ENCODE results near the gene MYH9. TPM values are rescaled to one million over a fixed set of nuclear protein-coding genes. Genes with fewer than 3 reads are reported as not detected.

MYH9 gene
- total and polyA plus RNA-seq, 2 donors (not counting 1 experiment from before 2014, with no cell fraction given), result 108 to 554 TPM

DNA sequence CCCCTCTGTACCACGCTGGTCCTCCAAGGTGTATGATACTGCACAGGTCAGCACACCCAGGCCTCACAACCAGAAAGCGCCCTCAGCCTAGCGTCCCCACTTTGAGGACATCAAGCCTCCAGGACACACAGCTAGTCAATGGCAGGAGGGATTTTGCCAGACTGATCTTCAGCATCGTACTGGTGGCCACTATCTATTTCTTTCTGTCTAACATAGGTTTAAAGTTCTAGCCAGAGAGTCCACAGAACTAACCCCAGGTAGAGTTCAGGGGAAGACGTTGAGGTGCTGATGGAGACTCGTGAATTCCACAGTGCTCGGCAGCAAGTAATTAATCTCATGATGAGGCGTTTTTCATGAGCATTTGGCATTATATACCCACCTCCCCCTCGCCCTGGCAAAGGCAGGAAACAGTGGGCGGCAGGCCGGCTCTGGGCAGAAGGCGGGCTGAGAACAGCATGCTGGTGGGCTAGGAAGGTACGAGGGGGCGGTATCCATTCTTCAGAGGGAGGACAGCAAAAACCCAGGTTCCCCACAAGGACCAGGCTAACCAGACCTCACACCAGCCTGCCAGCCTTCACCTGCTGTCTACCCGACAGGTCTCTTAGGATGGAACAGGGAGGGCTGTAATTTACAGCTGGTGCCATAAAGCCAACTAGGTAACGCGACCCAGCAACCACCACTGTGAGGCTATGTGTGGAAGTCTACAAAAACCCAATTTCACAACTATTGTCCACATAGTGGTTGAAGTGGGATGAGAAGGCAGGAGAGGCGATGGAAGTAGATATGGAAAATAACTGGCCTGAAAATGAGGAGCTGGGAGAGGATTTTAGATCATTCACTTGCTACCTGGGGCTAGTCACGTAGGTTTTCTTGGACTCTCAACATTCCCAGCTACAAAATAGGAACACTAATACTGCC lies 18.5 kb downstream of the MYH9 start:
- no peak for TF ChIP-seq EZH2 (IDR thresholded peaks at IDR 0.05; ENCODE audit: borderline replicate concordance, insufficient read depth, low read depth, low read length, poor library complexity, severe bottlenecking)
- TF ChIP-seq, protein P1, sequence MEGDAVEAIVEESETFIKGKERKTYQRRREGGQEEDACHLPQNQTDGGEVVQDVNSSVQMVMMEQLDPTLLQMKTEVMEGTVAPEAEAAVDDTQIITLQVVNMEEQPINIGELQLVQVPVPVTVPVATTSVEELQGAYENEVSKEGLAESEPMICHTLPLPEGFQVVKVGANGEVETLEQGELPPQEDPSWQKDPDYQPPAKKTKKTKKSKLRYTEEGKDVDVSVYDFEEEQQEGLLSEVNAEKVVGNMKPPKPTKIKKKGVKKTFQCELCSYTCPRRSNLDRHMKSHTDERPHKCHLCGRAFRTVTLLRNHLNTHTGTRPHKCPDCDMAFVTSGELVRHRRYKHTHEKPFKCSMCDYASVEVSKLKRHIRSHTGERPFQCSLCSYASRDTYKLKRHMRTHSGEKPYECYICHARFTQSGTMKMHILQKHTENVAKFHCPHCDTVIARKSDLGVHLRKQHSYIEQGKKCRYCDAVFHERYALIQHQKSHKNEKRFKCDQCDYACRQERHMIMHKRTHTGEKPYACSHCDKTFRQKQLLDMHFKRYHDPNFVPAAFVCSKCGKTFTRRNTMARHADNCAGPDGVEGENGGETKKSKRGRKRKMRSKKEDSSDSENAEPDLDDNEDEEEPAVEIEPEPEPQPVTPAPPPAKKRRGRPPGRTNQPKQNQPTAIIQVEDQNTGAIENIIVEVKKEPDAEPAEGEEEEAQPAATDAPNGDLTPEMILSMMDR (IDR thresholded peaks at IDR 0.05), result no peak
- Mint-ChIP-seq H3K4me1 (peaks cover 90% of the 10 kb centered on the region), H3K9me3 (ENCODE audit: insufficient read depth) (no peaks in the 10 kb centered on the region), H3K27me3 (no peaks in the 10 kb centered on the region), H3K4me3 (peak overlapping the region; percentile 61), H3K27ac (peak overlapping the region; percentile 70)
- no peak for ATAC-seq (ENCODE audit: low read depth)
- peak overlapping the region; percentile 52 to 83 for H3K27ac ChIP-seq (ENCODE audit: low read length in 2 of 2)
- POLR2A ChIA-PET, result interaction anchor here (1.0 to 1.4 kb wide), 5 partner anchors 11 to 86 kb away, joined by 3 to 5 read pairs (median 3); partner anchors contain the start of gene MYH9
- peaks cover 100% of the 10 kb centered on the region for H3K79me2 ChIP-seq (ENCODE audit: control insufficient read depth, insufficient read depth, low read length)
- H3K4me1 ChIP-seq (ENCODE audit: control insufficient read depth in 2 of 2, insufficient read depth in 2 of 2, low read length in 2 of 2), result peaks cover 93 to 99% of the 10 kb centered on the region in 2 donors
- H3K36me3 ChIP-seq (replicated peaks in 1 of 2; ENCODE audit: control extremely low read depth in 1 of 2, control insufficient read depth in 1 of 2, extremely low read depth in 1 of 2, insufficient read depth in 2 of 2, low read length in 1 of 2), result peaks cover 0 to 51% of the 10 kb centered on the region in 2 experiments
- 40% methylated on average over 10 of the region's 19 CpGs for WGBS (ENCODE audit: insufficient coverage)
- peak overlapping the region; percentile 74 for H3K4me2 ChIP-seq (replicated peaks; ENCODE audit: low read depth, low read length, poor library complexity, severe bottlenecking)
- CTCF ChIA-PET, result interaction anchor here (0.7 to 1.8 kb wide), 7 partner anchors 9 to 101 kb away, joined by 3 to 7 read pairs (median 3); no protein-coding TSS in a partner anchor
- peak overlapping the region in 3 of 5 experiments; percentile 4 to 12 (median 6) for H3K4me3 ChIP-seq (ENCODE audit: control extremely low read depth in 1 of 5, extremely low read depth in 1 of 5, insufficient read depth in 1 of 5, low read depth in 2 of 5, low read length in 4 of 5)
- no peaks in the 10 kb centered on the region for H3K9me3 ChIP-seq (ENCODE audit: control extremely low read depth in 1 of 3, control insufficient read depth in 2 of 3, insufficient read depth in 1 of 3, low read length in 2 of 3)
- no peak for DNase-seq
- H3K9ac ChIP-seq (ENCODE audit: low read length), result peak overlapping the region; percentile 8
- H4K20me1 ChIP-seq (ENCODE audit: control insufficient read depth, insufficient read depth, low read length, poor library complexity, severe bottlenecking), result peaks cover 97% of the 10 kb centered on the region
- H3K27me3 ChIP-seq (replicated peaks in 1 of 4; ENCODE audit: control extremely low read depth in 1 of 4, control insufficient read depth in 3 of 4, insufficient read depth in 4 of 4, low read length in 3 of 4), result no peaks in the 10 kb centered on the region
- no peak overlapping the region for H2AFZ ChIP-seq (ENCODE audit: insufficient read depth, low read depth, low read length, poor library complexity, severe bottlenecking)
- intact Hi-C loops (cut with micrococcal nuclease), result no loop called here
